ENCODE results near the gene FLNC. TPM values are rescaled to one million over a fixed set of nuclear protein-coding genes. Genes with fewer than 3 reads are reported as not detected.

The FLNC gene
- total and polyA plus RNA-seq, 9 of the 15 experiments (the other 6 are each of a cell fraction or from before 2014, with no cell fraction given) = 0.90 to 155 (median 28.8) TPM

DNA sequence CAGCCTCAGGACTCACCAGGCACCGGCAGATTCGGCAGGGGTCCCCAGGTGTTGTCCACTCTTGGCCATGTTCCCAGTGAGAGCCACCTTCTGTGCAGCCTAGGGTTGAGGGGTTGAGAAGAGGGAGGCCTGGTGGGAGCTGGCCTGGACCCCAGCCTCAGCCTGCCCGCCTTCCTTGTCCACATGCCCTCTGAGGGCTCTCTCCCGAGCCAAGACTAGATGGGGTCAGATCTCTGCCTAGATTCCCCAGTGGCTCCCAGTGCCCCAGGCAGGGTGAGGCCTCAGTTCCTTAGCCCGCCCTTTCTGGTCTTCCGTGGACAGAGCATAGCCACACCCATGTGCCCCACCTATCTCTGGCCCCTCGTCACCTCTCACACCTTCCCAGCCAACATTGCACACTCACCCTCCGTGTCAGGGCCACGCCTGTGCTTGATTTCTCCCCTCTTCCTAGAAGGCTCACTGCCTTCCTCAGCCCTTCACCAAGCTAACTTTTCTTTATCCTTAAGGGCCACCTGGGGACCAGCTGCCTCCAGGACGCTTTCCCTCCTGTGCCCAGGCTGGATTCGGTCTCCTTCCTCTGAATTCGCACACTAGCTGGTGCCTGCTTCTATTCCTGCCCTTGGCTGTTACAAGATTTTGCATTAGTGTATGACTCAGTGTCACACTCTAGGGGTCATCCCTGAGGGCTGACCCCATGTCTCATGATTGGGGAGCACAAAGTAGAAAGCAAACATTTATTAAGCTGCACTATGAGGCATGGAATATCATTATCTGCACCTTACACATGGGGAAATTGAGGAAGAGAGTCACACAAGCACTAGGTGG lies 72.8 kb downstream of the FLNC start (continued):
- no peak for TF ChIP-seq ETS1 (conservative IDR thresholded peaks at IDR 0.05; ENCODE audit: control insufficient read depth, low read depth, low read length)
- no peak for TF ChIP-seq GTF2A2 (tag; IDR thresholded peaks at IDR 0.05)
- no peak for TF ChIP-seq TFAP4 (CRISPR knock-in tag; IDR thresholded peaks at IDR 0.05; ENCODE audit: borderline replicate concordance)
- no peak for TF ChIP-seq ZNF696 (CRISPR knock-in tag; conservative IDR thresholded peaks at IDR 0.05)
- 0 out of 2 replicates have a peak, but pooled peaks have one; percentile 54 for TF ChIP-seq HDAC2 (IDR thresholded peaks at IDR 0.05)
- TF ChIP-seq, protein P1, sequence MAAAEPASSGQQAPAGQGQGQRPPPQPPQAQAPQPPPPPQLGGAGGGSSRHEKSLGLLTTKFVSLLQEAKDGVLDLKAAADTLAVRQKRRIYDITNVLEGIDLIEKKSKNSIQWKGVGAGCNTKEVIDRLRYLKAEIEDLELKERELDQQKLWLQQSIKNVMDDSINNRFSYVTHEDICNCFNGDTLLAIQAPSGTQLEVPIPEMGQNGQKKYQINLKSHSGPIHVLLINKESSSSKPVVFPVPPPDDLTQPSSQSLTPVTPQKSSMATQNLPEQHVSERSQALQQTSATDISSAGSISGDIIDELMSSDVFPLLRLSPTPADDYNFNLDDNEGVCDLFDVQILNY (CRISPR knock-in tag; IDR thresholded peaks at IDR 0.05) = no peak
- no peak for TF ChIP-seq DIDO1 (tag; IDR thresholded peaks at IDR 0.05; ENCODE audit: low read depth)
- no peak for TF ChIP-seq XRCC4 (IDR thresholded peaks at IDR 0.05; ENCODE audit: extremely low read depth, insufficient read depth, insufficient read length)
- TF ChIP-seq TOE1 (IDR thresholded peaks at IDR 0.05; ENCODE audit: borderline replicate concordance) = peak; percentile 83; the same call in 1 of the 2 replicates
- TF ChIP-seq TOE1 (CRISPR knock-in tag; IDR thresholded peaks at IDR 0.05; ENCODE audit: borderline replicate concordance, low read depth) = no peak
- TF ChIP-seq NR2C1 (IDR thresholded peaks at IDR 0.05) = peak; percentile 16; the same call in 1 of the 2 replicates
- no peak for TF ChIP-seq NR2C1 (tag; IDR thresholded peaks at IDR 0.05)
- TF ChIP-seq NCOA6 (IDR thresholded peaks at IDR 0.05) = no peak
- TF ChIP-seq BCOR (IDR thresholded peaks at IDR 0.05) = 0 out of 2 replicates have a peak, but pooled peaks have one; percentile 28
- TF ChIP-seq, protein P2, sequence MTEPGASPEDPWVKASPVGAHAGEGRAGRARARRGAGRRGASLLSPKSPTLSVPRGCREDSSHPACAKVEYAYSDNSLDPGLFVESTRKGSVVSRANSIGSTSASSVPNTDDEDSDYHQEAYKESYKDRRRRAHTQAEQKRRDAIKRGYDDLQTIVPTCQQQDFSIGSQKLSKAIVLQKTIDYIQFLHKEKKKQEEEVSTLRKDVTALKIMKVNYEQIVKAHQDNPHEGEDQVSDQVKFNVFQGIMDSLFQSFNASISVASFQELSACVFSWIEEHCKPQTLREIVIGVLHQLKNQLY (CRISPR knock-in tag; conservative IDR thresholded peaks at IDR 0.05) = no peak
- TF ChIP-seq TAF1 (IDR thresholded peaks at IDR 0.05; ENCODE audit: control insufficient read depth, extremely low read depth, insufficient read depth, low read length, severe bottlenecking) = no peak
- no peak for TF ChIP-seq CAMTA2 (CRISPR knock-in tag; conservative IDR thresholded peaks at IDR 0.05)
- TF ChIP-seq ZNF175 (CRISPR knock-in tag; IDR thresholded peaks at IDR 0.05; ENCODE audit: low read depth) = peak; percentile 87
- no peak for TF ChIP-seq ZNF146 (CRISPR knock-in tag; IDR thresholded peaks at IDR 0.05; ENCODE audit: unreplicated experiment)
- TF ChIP-seq HMGXB4 (CRISPR knock-in tag; IDR thresholded peaks at IDR 0.05) = no peak
- no peak for TF ChIP-seq E2F1 (CRISPR knock-in tag; IDR thresholded peaks at IDR 0.05)
